Measurements from ENCODE around the gene METTL23.
A peak's percentile ranks its signal among the peaks of the same experiment; 100 is the strongest.

METTL23 gene

GRCh38 chr17:76753061-76753961 is 26.7 kb downstream of the METTL23 start:
- no peak for DNase-seq (ENCODE audit: low read depth in 2 of 3, low spot score in 2 of 3)

- DNase-seq (ENCODE audit: low read depth in 2 of 3, low spot score in 2 of 3) = no peak
Measured at GRCh38 chr17:76755285-76755684, 28.6 kb downstream of the METTL23 start.

- no peak for DNase-seq (ENCODE audit: low read depth in 2 of 3, low spot score in 2 of 3)
Measured at GRCh38 chr17:76757256-76757655, 30.6 kb downstream of the METTL23 start.

- DNase-seq (ENCODE audit: low read depth in 2 of 3, low spot score in 2 of 3) = no peak
Measured at GRCh38 chr17:76758570-76758969, 31.9 kb downstream of the METTL23 start.

- peak in 2 of 3 experiments; percentile 9 to 24 for DNase-seq (ENCODE audit: low read depth in 2 of 3, low spot score in 2 of 3)
Measured at GRCh38 chr17:76772842-76773525, 46.3 kb downstream of the METTL23 start.

- no peak for DNase-seq (ENCODE audit: low read depth in 2 of 3, low spot score in 2 of 3)
Measured at GRCh38 chr17:76775021-76775600, 48.5 kb downstream of the METTL23 start.

- DNase-seq (ENCODE audit: low read depth in 2 of 3, low spot score in 2 of 3) = no peak
Measured at GRCh38 chr17:76781056-76781982, 54.7 kb downstream of the METTL23 start.

GRCh38 chr17:76783146-76783545 is 56.5 kb downstream of the METTL23 start:
- DNase-seq (ENCODE audit: low read depth in 2 of 3, low spot score in 2 of 3) = no peak
